CD4-positive, alpha-beta T cell treated with Interleukin-12 subunit alpha and Interleukin-12 subunit beta, for 1 hour (primary cell): ENCODE measurements around the gene TLX1.
A peak's percentile ranks its signal among the peaks of the same experiment; 100 is the strongest.

Experiments used
- DNase-seq: peaks from one replicate; pipeline ENCODE4 v3.0.0-alpha.2; 2020

Gene TLX1

DNA sequence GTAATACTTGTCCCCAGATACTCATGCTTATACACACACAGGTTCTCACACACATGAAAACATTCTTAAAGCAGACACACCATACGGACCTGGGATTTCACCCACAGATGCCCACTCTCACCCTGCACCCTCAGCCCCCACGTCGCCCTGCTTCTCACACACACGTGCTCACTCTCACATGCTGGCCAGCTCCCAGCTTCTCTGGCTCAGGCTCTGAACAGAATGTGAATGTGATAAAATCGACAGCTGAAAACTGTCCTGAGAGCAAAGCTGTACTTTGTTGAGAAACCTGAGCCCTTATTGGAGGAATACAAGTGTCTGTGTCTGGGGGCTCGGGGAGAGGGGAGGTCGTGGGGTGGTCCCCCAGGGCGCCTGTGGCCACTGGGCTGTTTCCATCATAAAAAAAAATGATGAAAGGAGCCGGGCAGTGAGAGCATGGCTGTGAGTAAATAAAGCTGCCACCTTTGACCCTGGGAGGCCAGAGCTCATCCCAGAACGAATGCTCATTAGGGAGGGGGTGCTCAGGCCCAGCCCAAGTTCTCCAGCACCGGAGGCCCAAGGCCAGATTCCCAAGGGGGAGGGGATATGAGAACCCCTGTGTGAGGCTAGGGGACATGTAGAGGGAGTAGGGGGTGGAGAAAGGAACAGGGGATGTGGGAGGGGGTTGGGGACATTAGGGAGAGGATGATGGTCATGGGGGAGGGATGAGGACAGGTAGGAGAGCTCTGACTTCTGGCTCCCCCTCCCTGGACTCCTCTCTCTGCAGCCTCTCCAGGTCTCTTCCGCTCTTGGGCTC lies 18.1 kb upstream of the TLX1 start:
- no peak for DNase-seq

DNA sequence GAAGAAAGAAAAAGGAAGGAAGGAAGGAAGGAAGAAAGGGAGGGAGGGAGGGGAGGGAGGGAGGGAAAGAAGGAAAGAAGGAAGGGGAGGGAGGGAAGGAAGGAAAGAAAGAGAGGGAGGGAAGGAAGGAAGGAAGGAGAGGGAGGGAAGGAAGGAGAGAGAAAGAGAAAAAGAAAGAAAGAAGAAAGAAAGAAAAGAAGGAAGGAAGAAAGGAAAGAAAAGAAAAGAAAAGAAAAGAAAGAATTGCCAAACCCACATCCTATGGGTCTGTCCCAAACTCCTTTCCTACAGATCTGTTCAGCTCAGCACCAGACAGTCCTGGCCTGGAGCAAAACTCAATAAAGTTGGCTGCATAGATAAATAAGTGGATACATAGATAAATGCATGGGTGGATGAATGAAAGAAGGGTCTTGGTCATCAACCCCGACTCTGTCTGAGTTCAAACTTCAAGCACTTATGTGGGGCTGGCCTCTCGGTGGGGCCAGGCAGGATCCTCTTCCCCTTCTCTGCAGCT lies 17.2 kb upstream of the TLX1 start:
- no peak for DNase-seq

DNA sequence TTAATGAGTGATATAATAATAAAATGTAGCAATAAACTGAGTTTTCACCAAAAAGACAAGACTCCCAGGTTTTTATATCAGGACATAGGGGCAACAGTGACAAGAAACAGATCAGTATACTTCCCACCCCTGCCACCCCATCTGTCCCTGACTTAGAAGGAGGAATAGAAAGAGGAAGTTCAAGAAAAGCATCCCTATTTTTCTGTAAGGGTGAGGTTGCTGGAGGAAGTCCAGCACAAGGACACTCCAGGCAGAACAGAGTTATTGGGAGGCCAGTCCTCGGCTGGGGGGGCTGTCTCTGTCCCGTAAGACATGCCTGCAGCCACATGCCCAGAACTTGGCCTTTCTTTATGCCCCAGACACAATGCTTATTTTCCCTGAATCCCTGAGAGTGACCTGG lies 16.5 kb upstream of the TLX1 start:
- no peak for DNase-seq

DNA sequence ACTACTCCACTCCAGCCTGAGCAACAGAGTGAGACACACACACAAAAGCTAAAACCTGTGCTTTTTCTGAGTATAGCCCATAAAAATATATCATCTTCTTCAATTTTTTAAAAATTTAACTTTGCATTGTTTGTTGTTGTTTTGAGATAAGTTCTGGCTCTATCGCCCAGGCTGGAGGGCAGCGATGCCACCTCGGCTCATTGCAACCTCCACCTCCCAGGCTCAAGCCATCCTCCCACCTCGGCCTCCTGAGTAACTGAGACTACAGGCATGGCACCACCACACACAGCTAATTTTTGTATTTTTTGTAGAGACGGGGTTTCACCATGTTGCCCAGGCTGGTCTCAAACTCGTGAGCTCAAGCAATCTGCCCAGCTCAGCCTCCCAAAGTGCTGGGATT lies 14.3 kb upstream of the TLX1 start:
- no peak for DNase-seq

DNA sequence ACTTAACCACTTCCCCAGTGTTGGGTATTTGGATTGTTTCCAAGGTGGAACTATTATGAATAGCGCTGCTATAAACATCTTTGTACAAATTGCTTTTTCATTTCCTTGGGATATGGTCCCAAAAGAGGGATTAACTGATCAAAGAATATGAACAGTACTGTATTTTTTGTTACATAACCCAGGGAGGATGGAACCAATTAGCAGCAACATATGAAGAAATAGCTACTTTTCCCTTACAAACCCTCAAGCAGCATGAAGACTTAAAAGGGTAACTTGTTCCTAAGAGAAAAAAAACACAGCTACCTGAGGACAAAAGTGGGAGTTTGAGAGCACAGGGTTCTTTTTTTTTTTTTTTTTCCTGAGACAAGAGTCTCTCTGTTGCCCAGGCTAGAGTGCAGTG lies 13.1 kb upstream of the TLX1 start:
- no peak for DNase-seq

DNA sequence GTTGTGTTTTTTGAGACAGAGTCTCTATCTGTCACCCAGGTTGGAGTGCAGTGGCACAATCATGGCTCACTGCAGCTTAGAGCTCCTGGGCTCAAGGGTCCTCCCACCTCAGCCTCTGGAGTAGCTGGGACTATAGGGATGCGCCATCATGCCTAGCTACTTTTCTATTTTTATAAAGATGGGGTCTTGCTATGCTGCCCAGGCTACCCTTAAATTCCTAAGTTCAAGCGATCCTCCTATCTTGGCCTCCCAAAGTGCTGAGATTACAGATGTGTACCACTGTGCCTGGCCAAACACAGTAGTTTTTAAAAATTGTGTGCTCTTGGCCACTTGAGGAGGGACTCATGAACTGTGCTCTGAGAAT lies 10.6 kb upstream of the TLX1 start:
- no peak for DNase-seq

DNA sequence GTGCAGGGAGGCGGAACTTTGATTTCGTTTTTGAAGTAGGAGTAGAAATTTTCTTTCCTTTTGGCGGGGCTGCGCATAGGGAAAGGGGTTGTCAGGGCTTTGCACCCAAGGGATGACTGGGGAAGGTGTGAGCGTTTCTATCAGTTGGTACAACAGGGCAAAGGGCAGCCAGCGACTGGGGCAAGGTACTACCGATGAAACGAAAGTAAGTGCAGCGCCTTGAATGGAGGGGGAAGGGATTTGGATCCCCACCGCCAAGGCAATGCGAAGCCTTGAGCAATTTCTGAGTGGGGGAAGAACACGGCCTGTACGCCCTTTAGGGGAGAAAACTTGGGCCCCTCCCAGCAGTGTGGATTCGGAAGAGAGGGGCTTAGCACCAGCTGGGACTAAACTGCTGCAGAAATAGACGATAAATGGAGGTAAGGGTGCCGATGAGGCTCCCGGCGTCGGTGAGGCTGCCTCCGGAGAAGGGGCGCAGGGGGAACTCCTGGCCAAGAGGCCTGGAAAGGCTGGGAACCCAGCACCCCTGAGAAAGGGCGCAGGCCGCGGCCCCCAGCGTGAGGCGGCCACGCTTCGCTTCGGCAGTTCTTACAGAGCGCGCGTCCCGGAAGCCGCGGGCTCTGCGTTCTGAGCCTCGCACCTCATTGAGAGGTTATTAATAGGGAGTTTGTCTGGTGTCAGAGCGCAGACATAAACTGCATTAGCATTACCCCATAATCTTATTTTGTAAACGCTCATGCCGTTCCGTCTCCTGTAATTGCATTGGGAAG lies 10.0 kb upstream of the TLX1 start:
- DNase-seq = peak; percentile 37

DNA sequence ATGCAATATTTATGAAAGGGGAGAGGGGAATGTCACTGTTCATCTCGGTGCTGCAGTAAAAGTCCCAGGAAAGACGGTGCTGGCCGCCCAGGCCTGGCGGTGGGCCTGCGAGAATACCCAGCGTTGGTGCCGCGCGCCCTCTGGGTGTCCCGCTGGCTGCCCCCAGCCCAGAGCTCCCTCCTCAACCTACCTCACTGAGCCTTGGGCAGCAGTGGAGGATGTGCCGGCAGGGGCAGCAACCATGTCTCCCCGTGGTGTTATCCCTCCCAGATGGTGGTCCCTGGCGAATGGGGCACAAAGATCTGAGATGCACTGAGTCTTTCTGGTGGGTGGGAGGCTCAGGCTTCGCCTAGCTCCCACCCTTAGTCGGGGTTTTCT lies 9.5 kb upstream of the TLX1 start:
- DNase-seq = no peak

DNA sequence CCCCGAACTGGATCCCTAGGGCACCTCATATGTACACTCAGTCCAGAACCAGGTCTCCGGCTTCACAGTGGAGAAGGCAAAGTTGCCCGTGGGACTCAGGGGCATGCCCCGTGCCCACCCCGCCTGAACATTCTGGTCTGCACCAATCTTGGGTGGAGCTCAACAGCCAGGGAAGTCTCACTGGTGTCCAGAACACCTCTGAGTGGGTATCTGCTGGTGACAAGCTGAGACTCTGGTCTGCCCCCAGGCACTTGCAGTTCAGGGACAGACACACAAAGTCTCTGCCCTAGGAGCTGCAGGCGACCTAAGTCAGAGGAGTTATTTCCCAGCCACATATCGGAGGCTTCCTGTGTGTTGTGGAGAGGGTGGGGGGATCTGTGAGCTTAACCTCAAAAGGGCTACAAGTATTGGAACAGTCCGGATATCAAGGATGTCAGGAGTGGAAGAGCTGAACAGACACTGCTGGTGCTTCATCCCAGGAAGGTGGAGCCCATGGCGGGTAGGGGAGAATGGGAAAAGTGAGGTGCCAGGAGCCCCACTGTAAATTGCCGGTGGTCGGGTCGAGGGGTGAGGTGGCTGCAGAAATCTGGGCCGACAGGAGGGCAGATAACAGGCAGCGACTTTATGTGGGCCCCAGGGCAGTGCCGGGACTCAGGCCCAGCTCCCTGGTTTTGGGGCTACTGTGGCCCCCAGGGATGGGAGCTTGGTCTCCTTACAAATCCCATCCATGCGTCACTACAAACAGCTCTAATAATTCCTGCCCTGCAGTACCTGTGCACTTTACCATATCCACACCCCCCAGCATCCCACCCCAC lies 8.6 kb upstream of the TLX1 start:
- DNase-seq = no peak

DNA sequence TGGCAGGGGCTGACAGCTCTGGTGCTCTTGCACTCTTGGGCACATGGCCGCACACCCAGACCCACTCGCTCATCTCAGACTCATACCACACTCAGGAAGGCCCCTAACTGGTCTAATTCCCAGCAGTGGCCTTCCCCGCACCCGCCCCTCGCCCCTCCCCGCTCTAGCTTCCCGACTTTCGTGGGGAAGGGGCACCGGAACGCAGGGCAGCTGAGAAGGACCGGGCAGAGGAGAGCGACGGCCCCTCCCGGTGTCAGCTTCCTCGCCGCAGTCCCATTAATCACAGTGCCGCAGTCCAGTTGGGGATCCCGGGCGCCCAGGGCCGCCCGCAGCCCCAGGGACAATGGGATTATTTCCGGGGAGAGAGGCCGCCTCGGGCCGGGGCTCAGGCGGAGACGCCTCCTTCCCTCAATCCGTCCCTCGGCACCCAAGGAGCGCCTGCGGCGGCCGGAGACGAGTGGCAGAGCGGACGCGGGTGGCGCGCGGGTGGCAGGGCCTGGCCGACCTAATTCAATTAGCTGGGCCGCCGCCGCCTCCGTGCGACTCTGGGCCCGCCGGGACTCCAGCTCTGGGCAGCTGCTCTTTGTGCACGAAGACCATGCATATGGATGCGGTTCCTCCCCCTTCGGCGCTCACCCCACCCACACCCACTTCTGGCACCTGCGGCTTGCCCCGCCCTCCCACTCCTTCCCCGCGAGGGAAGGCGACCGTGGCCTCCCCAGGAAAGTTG lies 7.8 kb upstream of the TLX1 start:
- DNase-seq = no peak

DNA sequence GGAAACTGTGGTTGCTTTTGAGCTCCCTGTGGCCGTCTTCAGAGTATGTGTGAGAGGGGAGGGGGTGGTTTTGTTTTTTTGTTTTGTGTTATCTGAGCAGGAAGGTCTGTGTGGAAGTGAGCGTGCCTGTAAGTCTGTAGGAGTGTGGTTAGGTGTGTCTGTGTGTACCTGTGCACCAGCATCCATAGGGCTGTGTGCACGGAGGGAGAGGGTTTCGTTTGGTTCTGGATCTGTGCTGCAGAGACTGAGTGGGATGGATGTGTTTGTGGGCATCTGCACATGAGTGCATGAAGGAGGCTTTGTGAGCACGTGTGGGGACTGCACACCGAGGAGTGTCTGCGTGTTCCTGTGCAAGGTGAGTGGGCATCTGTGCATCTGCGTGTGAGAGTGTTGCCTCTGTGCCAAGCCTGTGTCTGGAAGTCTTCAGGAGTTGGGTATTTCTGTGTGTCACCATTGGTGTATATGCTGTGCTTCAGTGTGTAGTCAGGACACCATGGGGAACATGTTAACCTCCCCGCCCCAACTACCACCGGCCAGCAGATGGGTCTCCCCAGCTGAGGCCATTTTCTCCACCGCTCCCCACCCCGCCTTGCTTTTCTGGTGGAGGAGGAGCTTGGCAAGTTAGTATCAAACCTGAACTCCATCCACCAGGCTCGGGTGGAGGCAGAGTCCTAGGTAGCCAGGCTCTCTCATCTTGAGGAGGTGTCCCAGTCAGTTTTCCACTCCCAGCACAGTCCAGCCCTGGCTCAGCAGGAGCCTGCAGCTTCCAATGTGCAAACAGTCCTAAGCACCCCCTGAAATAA lies 7.1 kb upstream of the TLX1 start:
- no peak for DNase-seq

DNA sequence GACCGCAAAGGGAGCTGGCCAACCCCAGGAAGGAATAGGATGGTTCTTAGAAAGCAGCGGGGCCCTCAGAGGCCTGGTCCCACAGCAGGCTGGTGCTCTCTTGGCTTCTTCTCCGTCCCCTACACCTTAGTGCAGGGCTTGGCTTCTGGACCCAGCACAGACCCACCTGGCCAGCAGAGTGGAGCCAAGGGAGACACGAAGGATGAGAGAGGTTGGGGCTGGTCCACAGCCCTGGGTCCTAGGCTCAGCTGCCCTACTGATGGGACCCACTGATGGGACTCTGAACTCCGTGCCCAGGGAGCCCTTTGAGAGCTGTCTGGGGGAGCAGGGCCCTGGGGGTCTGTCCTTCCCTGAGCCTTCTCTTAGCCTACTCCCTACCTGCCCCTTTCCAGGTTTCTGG lies 6.2 kb upstream of the TLX1 start:
- no peak for DNase-seq

DNA sequence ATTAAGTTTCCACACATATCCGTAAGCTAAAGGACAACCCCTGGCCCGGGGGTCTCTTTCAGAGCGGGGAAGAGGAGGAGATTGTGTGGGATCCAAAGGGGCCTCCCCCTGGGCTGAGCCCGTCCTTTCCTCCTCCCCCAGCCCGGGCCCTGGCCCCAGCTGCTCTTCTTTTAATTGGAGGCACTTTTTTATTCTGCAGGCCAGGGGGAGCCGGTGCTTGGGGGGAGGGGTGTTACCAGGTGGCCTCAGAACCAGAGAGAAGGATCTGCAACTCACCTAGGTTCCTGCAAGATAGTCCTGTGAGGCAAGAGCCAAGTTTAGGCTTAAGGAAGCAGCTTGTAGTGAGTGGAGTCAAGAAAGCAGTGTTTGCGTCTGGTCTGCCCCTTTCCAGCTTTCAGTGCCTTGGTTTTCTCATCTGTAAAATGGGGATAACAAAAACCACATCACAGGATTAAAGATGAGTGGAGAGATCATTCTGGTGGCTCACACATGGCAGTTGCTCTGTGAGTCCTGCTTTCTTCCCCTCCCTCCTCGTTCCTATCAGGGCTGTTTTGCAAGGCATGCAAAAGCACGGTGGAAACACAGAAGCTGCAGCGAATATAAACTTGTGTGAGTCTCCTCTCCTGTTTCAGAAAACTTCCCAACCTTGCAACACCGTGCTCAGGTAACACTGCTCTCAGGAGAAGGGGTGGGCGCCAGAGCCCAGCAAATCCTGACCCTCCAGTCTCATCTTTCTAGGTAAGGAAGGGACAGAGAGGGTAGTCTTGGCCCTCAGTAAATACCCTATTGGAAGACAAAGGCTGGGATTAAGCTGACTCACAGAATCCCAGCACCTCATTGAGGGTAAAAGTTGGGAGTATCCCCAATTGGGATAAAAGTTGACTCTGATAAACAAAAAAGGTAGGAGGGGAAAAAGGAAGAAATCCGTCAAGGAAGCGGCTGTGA lies 4.1 kb upstream of the TLX1 start:
- no peak for DNase-seq

DNA sequence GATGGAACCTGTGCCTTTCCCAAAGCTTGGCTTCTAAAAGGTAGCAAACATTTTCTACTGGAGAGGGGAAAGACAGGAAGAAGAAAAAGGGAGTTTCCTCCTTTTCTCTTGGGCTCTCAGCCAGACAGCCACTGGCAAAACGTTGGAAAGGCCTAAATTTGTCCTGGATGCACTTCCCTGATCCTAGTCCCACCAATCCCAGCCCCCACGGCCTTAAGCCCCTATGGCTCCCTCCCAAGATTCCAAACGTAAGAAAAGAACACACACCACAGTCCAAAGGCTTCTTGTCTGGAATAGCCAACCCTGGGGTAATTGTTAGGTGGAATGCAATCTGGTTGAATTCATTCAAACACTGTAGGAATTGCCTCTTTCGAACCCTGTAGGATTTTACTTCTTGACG lies 959 bp upstream of the TLX1 start:
- no peak for DNase-seq

DNA sequence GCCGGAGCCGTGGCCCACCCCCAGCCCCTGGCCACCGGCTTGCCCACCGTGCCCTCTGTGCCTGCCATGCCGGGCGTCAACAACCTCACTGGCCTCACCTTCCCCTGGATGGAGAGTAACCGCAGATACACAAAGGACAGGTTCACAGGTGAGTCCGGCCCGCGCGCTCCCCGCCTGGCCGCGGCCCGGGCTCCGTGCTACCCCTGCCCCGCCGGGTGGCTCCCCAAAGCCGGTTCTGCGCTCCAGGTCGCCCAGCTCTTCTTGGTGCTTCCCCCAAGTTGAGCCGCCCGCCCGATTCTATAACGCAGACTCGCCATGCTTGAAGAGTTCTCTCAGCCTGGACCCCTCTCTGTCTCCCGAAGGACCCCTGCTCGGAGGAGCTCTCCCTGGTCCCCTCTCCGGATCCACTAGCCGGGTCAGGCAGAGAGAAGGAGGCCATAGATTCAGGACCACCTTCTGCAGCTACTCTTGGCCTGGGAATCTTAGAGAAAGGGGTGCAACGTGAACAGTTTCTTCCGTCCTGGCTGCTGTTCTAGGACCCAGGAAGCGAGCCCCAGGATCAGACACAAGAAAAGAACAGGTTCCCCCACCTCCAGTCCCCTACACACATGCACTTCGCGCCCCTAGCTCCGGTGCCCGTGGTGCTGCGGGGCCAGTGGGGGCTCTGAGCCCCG lies 999 bp downstream of the TLX1 start:
- DNase-seq = no peak

DNA sequence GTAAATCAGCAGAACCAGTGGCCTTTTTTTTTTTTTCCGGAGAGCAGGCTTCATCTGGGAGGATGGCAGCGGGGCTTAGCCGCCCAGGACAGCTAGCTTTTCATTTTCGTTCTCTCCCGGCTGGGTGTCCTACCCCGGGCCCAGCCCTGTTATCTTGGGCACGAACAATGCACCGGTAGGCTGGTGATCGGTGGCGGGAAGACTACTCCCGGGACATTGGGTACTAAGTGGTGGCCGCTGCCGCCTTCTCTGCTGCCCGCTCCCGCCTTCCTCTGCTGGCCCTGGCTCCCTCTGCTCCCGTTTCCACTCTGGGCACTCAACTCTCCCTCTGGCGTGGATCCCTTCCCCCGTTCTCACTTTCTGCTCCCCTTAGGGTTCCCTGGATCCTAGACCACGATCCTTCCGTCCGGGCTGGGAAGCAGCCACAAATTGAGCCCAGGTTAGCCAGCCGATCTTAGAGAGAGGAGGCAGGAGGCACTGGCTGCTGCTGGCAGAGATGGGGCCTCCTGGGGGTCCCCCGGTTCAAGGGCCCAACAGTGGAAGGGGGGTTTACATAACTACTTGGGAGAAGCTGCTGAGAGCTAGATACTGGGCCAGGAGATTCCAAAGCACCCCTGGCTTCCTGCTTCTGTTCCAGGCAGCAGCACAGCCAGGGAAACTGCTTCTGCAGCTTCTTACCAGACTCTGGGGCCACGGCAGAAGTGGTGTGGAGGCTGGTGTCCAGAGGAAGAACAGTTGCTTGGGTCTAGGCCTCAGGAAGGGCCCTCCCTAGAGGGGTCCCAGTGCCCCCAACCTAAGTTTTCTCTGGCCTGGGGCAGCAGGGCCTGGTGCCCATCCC lies 1.8 kb downstream of the TLX1 start:
- DNase-seq = no peak

DNA sequence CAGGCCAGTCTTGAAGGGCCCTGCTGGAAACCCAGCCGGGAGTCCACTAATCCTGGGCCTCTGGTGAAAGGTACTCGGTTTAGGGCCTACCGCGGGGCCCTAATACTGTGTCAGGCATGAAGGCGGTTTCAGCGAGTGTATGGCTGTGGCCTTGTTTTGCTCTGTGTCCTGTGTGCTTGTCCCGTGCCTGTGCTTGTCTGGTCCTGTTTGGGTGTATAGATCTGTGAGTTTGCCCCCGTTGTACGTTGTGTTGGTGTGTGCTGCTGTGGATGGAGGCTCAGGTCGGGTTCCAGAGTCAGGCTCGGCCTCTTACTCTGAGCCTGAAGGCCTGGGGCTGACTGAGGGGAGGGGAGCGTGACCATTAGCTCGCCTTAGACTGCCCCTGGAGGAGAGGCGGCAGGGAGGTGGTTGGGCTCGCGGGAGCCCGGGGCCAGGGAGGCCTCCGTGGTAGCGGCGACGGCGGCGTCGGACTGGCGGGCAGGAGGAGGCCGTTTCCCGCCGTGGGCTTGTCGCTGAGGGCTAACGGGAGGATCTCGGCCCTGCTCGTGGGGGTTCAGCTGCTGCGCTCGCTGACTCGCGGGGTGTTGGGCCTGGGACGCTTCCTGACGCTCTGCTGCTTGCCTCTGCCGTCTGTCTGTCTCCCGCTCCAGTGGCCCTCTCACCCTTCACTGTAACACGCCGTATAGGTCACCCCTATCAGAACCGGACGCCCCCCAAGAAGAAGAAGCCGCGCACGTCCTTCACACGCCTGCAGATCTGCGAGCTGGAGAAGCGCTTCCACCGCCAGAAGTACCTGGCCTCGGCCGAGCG lies 2.6 kb downstream of the TLX1 start:
- no peak for DNase-seq
